NCI-H2081 treated with DMSO at 0.1 percent for 48 hours (cell line): ENCODE results near the gene MYB.
"Not testable (repeated sequence)": the region's sequence is repeated elsewhere in the genome, so short reads cannot be mapped to it uniquely, and the experiment has no call there.

Source experiments
- DNase-seq: peaks from one replicate; lab custom pipeline; 2025; lab: John Stamatoyannopoulos, UW

The MYB gene

GRCh38 chr6:135222623-135223022 is 41.5 kb downstream of the MYB start:
- no peak for DNase-seq

- no peak for DNase-seq
Measured at GRCh38 chr6:135224037-135224647, 43.0 kb downstream of the MYB start.

DNA sequence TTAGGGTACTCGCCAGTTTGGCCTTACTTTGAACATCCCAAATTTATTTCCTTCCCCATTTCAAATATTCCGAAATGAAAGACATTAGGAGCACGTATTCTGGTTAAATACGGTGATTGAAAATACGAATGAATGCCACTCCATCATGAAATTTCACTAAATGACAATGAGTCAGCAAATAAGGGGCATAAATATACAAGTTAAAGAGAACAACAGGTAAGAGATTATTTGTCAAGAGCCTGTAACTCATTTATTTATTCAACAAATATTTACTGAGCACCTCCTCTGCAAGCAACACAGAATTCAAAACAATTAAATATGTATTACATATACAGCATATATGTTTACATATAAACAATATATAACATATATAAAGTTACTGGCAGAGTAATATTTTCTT is 44.8 kb downstream of the MYB start:
- DNase-seq = no peak

DNA sequence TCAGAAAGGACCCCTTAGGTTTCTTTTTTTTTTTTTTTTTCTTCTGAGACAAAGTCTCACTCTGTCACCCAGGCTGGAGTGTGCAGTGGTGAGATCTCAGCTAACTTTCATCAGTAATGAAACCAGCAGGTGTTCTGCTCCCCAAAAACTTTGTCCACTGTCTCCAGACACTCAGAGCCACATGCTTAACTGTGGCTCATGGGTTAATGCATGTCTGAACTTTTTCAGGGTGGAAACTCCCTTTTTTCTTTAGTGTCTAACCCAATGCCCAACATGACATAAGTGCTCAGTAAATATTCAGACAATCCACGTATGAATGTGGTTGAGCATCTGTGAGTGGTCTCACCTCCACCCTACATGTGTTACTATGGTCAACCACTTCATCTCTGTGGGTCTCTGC is 45.4 kb downstream of the MYB start:
- no peak for DNase-seq

DNA sequence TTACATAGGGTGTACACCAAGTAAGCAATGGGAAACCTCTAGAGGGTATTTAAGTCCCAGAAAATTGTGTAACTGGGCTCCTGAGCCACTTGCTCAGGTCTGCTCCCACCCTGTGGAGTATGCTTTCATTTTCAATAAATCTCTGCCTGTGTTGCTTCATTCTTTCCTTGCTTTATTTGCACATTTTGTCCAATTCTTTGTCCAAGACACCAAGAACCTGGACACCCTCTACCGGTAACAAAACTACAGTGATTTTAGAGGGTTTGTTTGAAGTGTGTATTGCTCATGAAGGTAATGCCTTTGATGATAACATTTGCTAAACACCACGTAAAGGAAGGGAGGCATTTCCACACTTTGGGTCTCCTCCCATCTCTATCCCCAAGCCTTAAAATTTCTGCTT is 46.2 kb downstream of the MYB start:
- no peak for DNase-seq

DNA sequence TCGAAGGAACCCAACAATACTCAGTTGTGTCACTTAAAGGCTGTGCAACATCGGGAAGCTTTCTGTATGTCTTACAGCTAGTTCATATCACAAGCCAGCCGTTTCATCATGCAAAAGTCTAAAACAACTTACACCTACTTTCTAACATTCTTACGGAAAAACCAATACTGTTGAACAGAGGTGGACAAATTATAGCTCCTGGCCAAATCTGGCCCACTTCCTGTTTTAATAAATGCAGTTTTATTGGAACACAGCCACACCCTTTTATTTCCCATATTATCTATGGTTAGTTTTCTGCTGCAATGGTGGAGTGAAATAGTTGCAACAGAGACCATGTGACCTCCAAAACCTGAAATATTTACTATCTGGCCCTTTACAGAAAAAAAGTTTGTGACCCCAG is 46.6 kb downstream of the MYB start:
- no peak for DNase-seq

DNA sequence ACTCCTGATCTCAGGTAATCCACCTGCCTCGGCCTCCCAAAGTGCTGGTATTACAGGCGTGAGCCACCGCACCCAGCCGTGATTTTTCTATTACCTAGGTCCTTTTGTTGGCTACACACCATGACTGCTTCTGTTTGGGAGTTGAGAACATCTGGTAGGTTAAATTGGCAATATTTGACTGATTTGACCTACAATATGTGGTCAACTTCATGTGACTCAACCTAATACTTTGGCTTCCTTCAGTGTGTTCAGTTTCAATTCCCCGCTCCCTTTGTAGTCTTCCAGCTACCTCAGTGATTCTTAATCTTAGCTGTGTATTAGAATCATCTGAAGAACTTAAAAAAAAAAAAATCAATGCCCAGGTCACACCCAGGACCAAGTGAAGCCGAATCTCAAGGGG is 47.4 kb downstream of the MYB start:
- DNase-seq = no peak

- no peak for DNase-seq
Measured at GRCh38 chr6:135229996-135230395, 48.9 kb downstream of the MYB start.

DNA sequence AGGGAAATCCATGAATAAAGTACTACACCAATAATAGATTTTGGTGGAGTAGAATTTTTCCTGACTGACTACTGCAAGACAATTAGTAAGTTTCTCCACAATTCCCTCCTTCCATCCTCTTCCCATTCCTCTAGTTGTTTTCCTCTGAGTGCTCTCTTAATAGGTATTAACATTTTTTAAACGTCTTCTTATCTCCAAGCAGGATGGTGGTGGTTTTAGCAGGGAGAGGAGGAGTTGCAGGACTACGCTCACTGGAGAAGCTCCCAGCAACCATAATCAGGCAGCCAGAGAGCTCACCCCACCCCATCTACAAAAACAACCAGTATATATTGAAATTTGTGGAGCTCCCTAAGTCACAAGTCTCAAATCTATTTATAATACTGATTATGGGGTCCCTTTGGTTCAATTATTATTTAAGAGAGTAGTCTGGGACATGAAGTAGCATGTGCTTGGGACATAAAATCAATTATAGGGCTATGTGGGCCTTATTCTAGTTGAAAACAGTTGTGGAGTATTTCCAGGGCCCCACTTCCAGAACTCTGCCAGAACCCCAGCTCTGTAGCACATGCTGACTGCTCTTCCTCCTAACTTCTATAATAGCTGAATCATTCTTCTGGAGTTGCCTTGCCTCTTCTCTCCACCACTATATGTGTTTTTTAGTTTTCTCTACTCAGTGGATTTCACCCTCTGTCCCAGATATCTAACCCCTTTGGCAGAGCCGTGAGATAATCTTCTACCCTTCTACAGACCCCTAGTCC is 49.8 kb downstream of the MYB start:
- DNase-seq = no peak

- DNase-seq = no peak
Measured at GRCh38 chr6:135231469-135231844, 50.3 kb downstream of the MYB start.

- DNase-seq = no peak
Measured at GRCh38 chr6:135233686-135234491, 52.8 kb downstream of the MYB start.

DNA sequence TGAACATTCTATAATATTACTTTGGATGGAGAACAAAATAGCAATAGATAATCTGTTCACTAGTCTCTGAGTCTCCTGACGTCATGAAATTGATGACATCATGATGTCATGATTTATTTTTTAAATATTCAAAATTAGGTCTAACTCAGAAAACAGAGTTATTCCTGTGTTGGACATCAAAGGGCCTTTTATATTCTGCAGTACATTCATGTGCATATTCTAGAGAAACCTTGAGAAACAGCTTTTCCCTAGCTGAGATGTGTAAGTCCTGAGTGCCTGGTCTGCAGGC is 53.3 kb downstream of the MYB start:
- no peak for DNase-seq

- no peak for DNase-seq
Measured at GRCh38 chr6:135235716-135236115, 54.6 kb downstream of the MYB start.

DNA sequence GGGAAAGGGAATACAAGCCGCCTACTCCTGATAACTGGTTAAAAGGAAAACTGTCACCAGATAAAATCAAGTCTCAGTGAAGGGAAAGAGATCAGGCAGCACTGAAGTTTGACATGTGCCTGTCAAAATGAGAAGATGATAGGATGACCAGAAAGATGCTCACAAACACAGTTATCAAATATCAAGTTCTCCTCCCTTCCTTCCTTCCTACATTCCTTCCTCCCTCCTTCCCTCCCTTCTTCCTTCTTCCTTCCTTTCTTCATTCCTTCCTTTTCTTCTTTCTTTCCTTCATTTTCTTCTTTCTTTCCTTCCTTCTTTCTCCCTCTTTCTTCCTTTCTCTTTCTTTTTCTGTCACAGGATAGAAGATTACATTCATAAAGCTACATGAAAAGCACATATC is 55.2 kb downstream of the MYB start:
- no peak for DNase-seq

DNA sequence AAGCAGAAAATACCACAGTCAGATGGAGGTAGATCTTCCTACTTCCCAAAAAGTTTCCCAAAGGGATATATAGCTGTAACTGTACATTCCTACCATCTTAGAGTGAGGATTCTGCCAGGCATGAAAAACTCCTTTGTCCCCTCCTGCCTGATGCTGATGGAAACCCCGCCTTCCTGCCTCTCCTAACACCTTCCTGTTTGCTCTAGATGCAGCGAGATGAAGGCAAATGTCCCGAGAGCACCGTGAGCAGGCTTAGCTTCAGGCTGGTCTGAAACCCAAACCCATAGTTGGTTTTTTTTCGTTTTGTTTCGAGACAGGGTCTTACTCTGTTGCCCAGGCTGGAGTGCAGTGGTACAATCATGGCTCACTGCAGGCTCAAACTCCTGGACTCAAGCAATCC is 55.6 kb downstream of the MYB start:
- no peak for DNase-seq

- DNase-seq = no peak
Measured at GRCh38 chr6:135240711-135241110, 59.6 kb downstream of the MYB start.

DNA sequence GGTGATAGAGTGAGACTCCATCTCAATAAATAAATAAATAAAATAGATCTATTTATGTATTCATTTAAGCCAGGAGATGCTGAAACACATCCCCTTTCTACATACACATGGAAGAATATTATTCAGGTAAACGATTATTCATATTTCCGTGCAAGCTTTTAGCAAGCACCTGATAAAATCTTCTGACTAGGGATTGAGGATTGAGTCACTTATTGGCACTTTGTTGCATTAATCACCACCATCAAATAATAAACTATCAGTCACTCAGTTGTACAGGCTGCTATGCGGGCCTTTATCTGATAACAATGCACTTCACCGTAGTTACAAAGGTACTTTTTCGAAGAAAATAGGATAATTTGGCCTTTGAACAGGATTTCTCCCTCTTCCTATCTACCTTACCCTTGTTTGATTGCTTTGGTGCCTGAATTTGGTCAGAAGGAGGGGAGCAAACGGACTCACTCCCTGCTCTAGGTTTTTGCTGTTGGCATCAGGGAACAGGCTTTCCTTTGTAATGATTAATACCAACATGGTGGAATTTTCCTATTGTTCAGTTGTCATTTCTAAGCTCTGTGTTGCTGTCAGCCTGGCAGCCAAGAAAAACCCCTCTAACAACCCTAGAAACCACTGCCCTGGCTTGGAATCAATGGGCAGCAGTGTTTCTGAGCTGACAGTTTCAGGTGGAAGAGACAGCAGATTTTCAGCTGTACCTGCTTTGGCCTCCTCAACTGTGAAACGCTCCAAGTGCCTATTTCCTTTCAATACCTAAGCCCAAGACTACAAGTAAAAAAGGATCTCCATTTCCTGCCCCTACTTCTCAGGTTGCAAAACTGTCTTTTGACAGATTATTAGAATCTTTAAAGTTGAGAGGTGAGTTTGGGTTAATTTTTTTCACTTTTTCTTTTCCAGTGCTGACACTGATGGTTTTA is 63.0 kb downstream of the MYB start:
- no peak for DNase-seq

GRCh38 chr6:135244805-135245204 is 63.7 kb downstream of the MYB start:
- DNase-seq = no peak

GRCh38 chr6:135246412-135247012 is 65.4 kb downstream of the MYB start:
- not testable (repeated sequence) for DNase-seq

- DNase-seq = no peak
Measured at GRCh38 chr6:135250234-135250633, 69.1 kb downstream of the MYB start.

GRCh38 chr6:135250751-135251497 is 69.8 kb downstream of the MYB start:
- no peak for DNase-seq
